Activated naive CD4-positive, alpha-beta T cell treated with anti-CD3 and anti-CD28 coated beads for 36 hours (primary cell): ENCODE measurements around the gene BTN1A1. TPM values are rescaled to one million over a fixed set of nuclear protein-coding genes. Genes with fewer than 3 reads are reported as not detected.
A peak's percentile ranks its signal among the peaks of the same experiment; 100 is the strongest.
"Not testable (repeated sequence)": the region's sequence is repeated elsewhere in the genome, so short reads cannot be mapped to it uniquely, and the experiment has no call there.

Experiments
- CTCF ChIA-PET: fragments of 350-600 bp; sonication (Branson Sonifier 250); formaldehyde crosslinking; loops from one replicate; lab custom pipeline; 2021; ENCODE audit warnings: antibody characterized with exemption; lab: Charles Lee
- DNase-seq: peaks from one replicate; pipeline ENCODE4 v3.0.0-alpha.2; 2020
- H3K27ac Mint-ChIP-seq: one replicate; pipeline ENCODE4 v1.8.0; 2021; ENCODE audit warnings: mild to moderate bottlenecking, mixed read lengths
- H3K27me3 Mint-ChIP-seq: one replicate; pipeline ENCODE4 v1.8.0; 2021; ENCODE audit warnings: low read depth, mixed read lengths
- H3K36me3 Mint-ChIP-seq: one replicate; pipeline ENCODE4 v1.8.0; 2021; ENCODE audit warnings: low read depth, mixed read lengths
- H3K4me1 Mint-ChIP-seq: one replicate; pipeline ENCODE4 v1.8.0; 2021; ENCODE audit warnings: low read depth, mixed read lengths
- H3K4me3 Mint-ChIP-seq: one replicate; pipeline ENCODE4 v1.8.0; 2021; ENCODE audit warnings: mild to moderate bottlenecking, moderate library complexity, mixed read lengths
- H3K9me3 Mint-ChIP-seq: one replicate; pipeline ENCODE4 v1.8.0; 2021; ENCODE audit warnings: mixed read lengths
- intact Hi-C: fragments of 100-400 bp; cut with micrococcal nuclease; formaldehyde crosslinking; loops from one replicate; pipeline ENCODE4 v1.15.1; 2023
- total RNA-seq, 2 experiments: library from RNA; stranded (reverse); gene quantifications; one replicate each; pipeline ENCODE4 v1.2.3, GENCODE V29; 2021

BTN1A1 gene
- total RNA-seq, 2 experiments from 2014 or later, result 0.07 to 0.10 TPM

DNA sequence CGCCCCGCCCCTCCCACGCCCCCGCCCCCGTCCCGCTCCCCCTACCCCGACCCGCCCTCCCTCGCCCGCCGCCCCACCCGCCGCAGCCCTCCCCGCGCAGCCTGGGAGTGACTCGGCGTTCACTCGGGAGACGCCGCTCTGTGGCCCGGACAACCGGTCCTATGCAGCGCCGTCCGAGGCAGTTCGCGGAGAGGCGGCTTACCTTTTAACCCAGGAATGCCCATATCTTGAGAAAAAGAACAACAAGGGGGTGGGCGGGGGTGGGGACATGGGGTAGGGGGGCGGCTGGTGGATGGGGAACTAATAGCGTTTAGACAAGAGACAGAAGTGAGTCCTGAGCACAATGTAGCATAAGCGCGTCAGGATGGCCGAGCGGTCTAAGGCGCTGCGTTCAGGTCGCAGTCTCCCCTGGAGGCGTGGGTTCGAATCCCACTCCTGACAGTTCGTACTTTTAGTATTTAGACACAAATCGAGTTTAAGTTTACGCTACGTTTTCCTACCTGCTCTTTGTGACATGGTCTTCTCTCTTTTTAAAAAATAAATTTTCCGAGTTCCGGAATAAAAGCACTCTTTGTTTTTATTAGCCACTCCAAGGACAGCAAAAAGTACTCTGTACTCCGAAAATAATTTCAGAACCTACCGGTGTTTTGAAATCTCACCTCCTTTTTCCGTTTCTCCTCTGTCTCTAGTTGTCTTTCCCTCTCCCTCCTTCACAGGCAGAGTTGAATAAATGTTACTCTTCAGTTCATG, 20.9 kb downstream of the BTN1A1 start:
- no peaks in the 10 kb centered on the region for H3K36me3 Mint-ChIP-seq
- no peaks in the 10 kb centered on the region for H3K9me3 Mint-ChIP-seq
- H3K27me3 Mint-ChIP-seq, result peaks cover 2% of the 10 kb centered on the region
- peak overlapping the region; percentile 76 for H3K4me3 Mint-ChIP-seq
- H3K4me1 Mint-ChIP-seq, result peaks cover 27% of the 10 kb centered on the region
- CTCF ChIA-PET, result interaction anchor here (0.5 kb wide), 1 partner anchor 17 kb away, joined by 3 read pairs; no protein-coding TSS in a partner anchor
- peak overlapping the region; percentile 94 for H3K27ac Mint-ChIP-seq
- peak; percentile 90 for DNase-seq
- intact Hi-C loops, result loop anchor here (1.0 to 5.0 kb wide), 7 partner anchors 11 to 79 kb away; partner anchors contain the start of genes ABT1 and BTN3A3

DNA sequence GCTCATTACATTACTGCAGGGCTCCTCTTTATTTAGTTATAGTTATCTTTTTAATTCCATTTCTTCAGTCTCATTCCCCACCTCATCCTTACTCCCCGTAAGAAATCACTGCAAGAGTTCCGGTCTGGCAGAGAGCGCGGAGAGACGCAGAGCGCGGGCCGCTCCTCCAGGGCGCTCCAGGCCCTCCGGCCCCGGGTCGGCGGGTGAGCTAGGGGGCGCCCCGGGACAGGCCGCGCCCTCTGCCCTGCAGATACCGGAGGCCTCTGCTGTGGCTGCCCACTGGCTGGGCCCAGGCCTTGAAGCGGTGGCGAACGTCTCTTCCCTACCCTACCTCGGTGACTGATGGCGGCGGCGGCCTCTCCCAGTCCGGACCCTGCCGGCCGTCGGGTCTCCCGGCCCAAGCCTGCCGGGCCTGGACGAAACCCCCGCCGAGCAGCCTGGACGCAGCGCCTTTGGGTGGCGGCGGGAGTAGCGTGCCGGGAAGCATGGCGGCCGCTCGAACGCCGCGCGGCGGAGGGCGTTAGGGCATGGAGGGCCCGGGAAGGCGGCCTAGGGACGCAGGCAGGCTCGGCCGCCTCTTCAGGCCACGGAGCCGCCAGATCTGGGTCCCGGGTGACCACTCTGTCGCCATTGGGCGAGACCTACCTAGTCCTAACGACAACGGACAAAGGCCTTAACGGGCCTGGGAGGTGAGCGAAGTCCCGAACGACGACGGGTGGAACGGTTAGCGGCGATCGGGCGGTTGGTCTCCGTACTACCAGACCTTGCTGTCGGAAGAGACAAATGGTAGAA, 21.7 kb downstream of the BTN1A1 start:
- no peaks in the 10 kb centered on the region for H3K9me3 Mint-ChIP-seq
- H3K4me1 Mint-ChIP-seq, result peaks cover 27% of the 10 kb centered on the region
- DNase-seq, result peak; percentile 69
- H3K27me3 Mint-ChIP-seq, result peaks cover 2% of the 10 kb centered on the region
- H3K4me3 Mint-ChIP-seq, result peak overlapping the region; percentile 76
- intact Hi-C loops, result loop anchor here (1.0 to 5.0 kb wide), 7 partner anchors 11 to 79 kb away; partner anchors contain the start of genes ABT1 and BTN3A3
- CTCF ChIA-PET, result no interaction called here
- H3K27ac Mint-ChIP-seq, result peak overlapping the region; percentile 94
- no peaks in the 10 kb centered on the region for H3K36me3 Mint-ChIP-seq

DNA sequence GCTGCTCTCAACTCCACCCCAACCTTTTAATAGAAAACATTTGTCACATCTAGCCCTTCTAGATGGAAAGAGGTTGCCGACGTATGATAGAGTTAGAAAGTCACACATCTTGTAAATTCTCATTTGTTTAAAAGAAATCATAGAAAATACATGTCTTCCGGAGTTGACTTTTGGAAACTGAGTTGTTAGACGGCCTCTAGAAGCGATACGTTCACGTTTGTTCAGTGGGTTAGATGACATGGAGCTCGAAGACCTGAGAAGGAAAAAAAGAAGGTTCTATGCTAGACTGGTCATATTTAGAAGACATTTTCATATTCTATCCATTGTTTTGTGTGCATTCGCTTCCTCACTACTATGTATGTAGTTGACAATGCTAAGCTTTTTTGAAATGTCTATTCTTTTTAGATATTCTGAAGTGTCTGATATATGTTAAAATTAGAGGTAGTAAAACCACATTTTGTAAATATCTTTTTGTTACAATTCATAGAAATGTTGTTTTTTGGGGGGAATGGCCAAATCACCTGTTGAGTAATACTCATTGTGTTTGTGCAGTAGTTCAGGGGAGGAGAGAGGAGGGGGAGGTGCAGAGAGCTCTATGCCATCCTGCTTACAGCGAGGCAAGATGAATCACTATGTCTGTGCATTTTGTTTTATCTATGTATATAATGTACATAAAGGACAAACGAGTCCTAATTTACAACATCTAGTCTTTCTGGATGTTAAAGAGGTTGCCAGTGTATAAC, 22.6 kb downstream of the BTN1A1 start:
- intact Hi-C loops, result loop anchor here (5.0 kb wide), 1 partner anchor 80 kb away; the partner anchor contains the start of gene BTN3A3

DNA sequence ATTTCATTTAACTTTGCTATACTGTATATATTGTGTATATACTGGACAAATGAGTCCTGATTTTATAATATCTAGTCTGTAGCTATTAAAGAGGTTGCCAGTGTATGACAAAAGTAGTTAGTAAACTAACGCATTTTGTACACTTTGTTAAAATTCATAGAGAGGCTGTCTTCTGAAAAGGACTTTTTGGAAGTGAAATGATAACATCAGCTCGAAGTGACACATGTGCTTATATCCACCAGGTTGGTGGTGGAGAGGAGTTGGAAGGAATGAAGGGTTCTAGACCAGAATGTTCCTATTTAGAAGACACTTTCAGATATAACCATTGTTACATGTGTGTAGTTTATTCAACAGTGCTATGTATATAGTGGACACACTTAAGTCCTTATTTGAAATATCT, 24.2 kb downstream of the BTN1A1 start:
- H3K4me3 Mint-ChIP-seq, DNase-seq, H3K36me3 Mint-ChIP-seq, H3K27me3 Mint-ChIP-seq, H3K27ac Mint-ChIP-seq, H3K9me3 Mint-ChIP-seq: not testable (repeated sequence)
- CTCF ChIA-PET, result interaction anchor here (1.0 to 1.1 kb wide), 3 partner anchors 78 to 182 kb away, joined by 3 read pairs; no protein-coding TSS in a partner anchor
- intact Hi-C loops, result loop anchor here (5.0 kb wide), 1 partner anchor 82 kb away; the partner anchor contains the start of gene BTN3A3
- H3K4me1 Mint-ChIP-seq, result peaks cover 27% of the 10 kb centered on the region

More for the DNA sequence above, 22.6 kb downstream of the BTN1A1 start:
- peaks cover 27% of the 10 kb centered on the region for H3K4me1 Mint-ChIP-seq
- H3K36me3 Mint-ChIP-seq, CTCF ChIA-PET, H3K9me3 Mint-ChIP-seq, H3K27me3 Mint-ChIP-seq: not testable (repeated sequence)
- DNase-seq, result peak; percentile 49
- peak overlapping the region; percentile 76 for H3K4me3 Mint-ChIP-seq
- H3K27ac Mint-ChIP-seq, result peak overlapping the region; percentile 85

DNA sequence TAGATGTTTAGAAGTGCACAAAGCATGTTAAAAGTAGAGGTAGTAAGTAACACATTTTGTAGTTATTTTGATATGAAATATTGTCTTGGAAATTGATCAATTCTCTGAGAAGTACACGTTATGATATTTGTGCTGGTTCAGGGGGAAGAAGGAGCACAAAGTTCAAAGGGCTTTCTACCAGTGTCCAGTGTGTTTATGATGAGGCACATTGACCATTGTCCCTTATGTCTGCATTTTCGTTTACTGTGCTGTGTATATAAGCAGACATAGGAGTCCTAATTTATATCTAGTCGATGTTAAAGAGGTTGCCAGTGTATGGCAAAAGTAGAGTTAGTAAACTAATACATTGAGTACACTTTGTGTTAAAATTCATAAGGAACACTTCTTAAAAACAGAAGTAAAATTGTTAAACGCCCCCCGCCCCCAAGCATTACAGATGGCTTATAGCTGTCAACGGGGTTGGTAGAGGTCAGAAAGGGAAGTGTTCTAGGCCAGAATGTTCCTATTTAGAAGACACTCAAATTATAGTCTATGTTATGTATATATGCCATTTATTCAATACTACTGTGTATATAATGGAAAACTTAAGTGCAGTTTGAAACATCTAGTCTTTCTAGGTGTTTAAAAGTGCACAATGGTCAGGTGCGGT, 24.7 kb downstream of the BTN1A1 start:
- H3K27me3 Mint-ChIP-seq, result peaks cover 2% of the 10 kb centered on the region
- no peaks in the 10 kb centered on the region for H3K9me3 Mint-ChIP-seq
- no peak for DNase-seq
- no peak overlapping the region for H3K4me3 Mint-ChIP-seq
- intact Hi-C loops, result loop anchor here (5.0 kb wide), 1 partner anchor 83 kb away; the partner anchor contains the start of gene BTN3A3
- CTCF ChIA-PET, result interaction anchor here (1.0 kb wide), 2 partner anchors 79 to 118 kb away, joined by 3 read pairs; no protein-coding TSS in a partner anchor
- H3K27ac Mint-ChIP-seq, result no peak overlapping the region
- H3K36me3 Mint-ChIP-seq, result no peaks in the 10 kb centered on the region
- peaks cover 25% of the 10 kb centered on the region for H3K4me1 Mint-ChIP-seq

DNA sequence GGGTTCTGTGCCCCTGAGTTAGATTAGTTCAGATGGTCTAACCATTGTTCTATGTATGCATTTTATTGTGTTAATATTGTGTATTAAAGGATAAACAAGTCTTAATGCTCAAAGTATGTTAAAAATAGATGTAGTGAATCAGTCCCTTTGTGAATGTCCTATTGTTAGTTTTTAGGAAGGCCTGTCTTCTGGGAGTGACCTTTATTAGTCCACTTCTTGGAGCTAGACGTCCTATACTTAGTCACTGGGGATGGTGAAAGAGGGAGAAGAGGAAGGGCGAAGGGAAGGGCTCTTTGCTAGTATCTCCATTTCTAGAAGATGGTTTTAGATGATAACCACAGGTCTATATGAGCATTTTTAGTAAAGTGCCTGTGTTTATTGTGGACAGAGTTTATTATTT, 25.7 kb downstream of the BTN1A1 start:
- Mint-ChIP-seq H3K27me3 (peaks cover 2% of the 10 kb centered on the region), H3K9me3 (no peaks in the 10 kb centered on the region), H3K4me3 (no peak overlapping the region), H3K36me3 (no peaks in the 10 kb centered on the region), H3K4me1 (peaks cover 19% of the 10 kb centered on the region), H3K27ac (no peak overlapping the region)
- CTCF ChIA-PET, result no interaction called here
- DNase-seq, result no peak
- intact Hi-C loops, result no loop called here

DNA sequence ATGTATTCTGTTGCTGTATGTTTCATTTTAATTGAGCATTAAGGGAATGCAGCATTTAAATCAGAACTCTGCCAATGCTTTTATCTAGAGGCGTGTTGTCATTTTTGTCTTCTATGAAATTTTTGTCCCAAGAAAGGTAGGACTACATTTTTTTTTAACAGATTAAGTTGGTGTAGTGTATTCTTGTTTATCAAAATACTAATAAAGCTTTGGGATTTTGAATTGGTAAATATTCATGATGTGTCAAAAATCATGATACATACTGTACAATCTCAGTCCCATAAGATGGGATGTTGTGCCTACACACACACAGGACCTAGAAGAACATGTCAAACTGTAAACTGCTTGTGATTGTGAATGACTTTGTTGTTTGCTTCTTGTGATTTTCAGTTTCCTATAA, 26.8 kb downstream of the BTN1A1 start:
- intact Hi-C loops, result no loop called here
- no peak for DNase-seq
- no peaks in the 10 kb centered on the region for H3K27me3 Mint-ChIP-seq
- CTCF ChIA-PET, result interaction anchor here (0.7 to 1.2 kb wide), 2 partner anchors 18 to 65 kb away, joined by 3 to 6 read pairs; no protein-coding TSS in a partner anchor
- no peaks in the 10 kb centered on the region for H3K9me3 Mint-ChIP-seq
- no peak overlapping the region for H3K27ac Mint-ChIP-seq
- no peak overlapping the region for H3K4me3 Mint-ChIP-seq
- no peaks in the 10 kb centered on the region for H3K36me3 Mint-ChIP-seq
- peaks cover 19% of the 10 kb centered on the region for H3K4me1 Mint-ChIP-seq

DNA sequence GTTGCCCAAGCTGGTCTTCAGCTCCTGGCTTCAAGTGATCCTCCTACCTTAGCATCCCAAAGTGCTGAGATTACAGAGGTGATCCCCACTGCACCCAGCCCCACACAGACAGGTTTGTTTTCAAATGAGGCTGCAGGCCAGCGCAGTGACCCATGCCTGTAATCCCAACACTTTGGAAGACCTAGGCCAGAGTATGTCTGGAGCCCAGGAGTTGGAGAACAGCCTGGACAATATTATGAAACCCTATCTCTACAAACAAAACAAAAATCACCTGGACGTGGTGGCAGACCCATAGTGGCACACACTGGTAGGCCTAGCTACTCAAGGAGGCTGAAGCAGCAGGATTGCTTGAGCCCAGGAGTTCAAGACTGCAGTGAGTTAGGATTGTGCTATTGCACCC, 30.1 kb downstream of the BTN1A1 start:
- no peak overlapping the region for H3K27ac Mint-ChIP-seq
- peaks cover 28% of the 10 kb centered on the region for H3K4me1 Mint-ChIP-seq
- peaks cover 2% of the 10 kb centered on the region for H3K36me3 Mint-ChIP-seq
- H3K27me3 Mint-ChIP-seq, result no peaks in the 10 kb centered on the region
- CTCF ChIA-PET, result no interaction called here
- H3K4me3 Mint-ChIP-seq, result no peak overlapping the region
- DNase-seq, result no peak
- H3K9me3 Mint-ChIP-seq, result no peaks in the 10 kb centered on the region
- intact Hi-C loops, result loop anchor here (5.0 kb wide), 1 partner anchor 1813 kb away; the partner anchor contains the start of gene C6orf62

DNA sequence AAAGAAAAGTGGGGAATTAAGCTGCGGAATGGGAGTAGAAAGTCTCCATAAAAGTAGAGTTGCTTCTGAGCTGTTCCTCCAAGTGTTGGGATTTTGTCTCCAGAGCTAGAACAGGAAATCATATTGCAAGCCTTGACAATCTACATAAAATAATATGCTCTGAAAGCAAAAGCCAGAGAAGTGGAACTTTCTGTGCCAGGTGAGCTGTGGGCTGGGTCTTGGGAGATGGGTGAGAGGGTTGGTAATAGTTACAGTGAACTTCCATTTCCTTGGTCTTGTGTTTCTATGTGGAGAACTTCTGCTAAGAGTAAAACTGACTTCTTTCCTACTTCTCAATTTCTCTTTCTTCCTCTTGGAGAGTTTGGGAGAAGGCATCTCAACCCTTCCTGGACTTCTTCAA, 31.8 kb downstream of the BTN1A1 start:
- CTCF ChIA-PET, result interaction anchor here (1.0 kb wide), 1 partner anchor 64 kb away, joined by 3 read pairs; no protein-coding TSS in a partner anchor
- Mint-ChIP-seq H3K27me3 (no peaks in the 10 kb centered on the region), H3K27ac (peak overlapping the region; percentile 89), H3K4me1 (peaks cover 36% of the 10 kb centered on the region), H3K9me3 (no peaks in the 10 kb centered on the region), H3K4me3 (no peak overlapping the region), H3K36me3 (peaks cover 2% of the 10 kb centered on the region)
- DNase-seq, result no peak
- intact Hi-C loops, result loop anchor here (1.0 to 5.0 kb wide), 4 partner anchors 11 to 1815 kb away; partner anchors contain the start of gene C6orf62

DNA sequence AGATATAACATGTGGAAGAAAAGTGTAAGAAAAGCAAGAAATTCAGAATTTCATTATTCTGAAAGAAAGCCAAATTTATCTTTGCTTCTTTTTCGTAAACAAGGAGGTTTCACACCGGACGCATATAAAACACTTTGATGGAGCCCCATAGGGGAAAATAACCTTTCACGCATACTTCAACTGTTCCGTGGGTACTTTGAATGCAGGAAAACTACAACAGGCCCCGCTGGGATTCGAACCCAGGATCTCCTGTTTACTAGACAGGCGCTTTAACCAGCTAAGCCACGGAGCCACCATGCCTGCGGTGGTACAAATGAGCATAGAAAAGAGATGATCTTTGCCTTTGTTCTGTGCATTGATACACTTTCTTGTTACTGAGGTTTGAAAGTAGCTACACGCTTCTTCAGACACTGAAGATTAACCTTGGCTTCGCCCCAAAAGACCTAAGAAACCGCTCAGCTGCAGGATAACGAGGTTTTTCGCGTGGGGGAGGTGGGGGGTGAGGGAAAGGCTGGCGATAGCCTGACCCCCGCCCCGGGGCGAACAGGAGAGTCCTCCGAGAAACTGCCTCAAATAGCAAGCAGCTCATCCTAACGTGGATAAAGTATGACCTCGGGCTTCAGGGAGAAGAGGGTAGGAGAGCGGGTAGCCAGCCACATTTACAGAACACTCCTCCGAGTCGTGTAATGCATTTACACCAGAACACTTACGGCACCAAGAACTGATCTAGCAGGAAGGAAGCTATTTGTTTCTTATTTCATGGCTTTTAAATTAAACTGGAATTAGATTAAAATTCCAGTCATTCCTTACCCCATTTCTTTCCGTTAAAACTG, 32.8 kb downstream of the BTN1A1 start:
- H3K4me3 Mint-ChIP-seq, result peak overlapping the region; percentile 95
- peak overlapping the region; percentile 89 for H3K27ac Mint-ChIP-seq
- intact Hi-C loops, result loop anchor here (1.0 to 5.0 kb wide), 4 partner anchors 12 to 1816 kb away; partner anchors contain the start of gene C6orf62
- H3K4me1 Mint-ChIP-seq, result peaks cover 40% of the 10 kb centered on the region
- peak; percentile 97 for DNase-seq
- H3K27me3 Mint-ChIP-seq, result no peaks in the 10 kb centered on the region
- CTCF ChIA-PET, result interaction anchor here (0.5 to 1.4 kb wide), 3 partner anchors 36 to 1362 kb away, joined by 3 to 4 read pairs (median 4); no protein-coding TSS in a partner anchor
- H3K36me3 Mint-ChIP-seq, result peaks cover 9% of the 10 kb centered on the region
- H3K9me3 Mint-ChIP-seq, result no peaks in the 10 kb centered on the region
